Measurements from ENCODE around the gene CPNE4.

CPNE4 gene

GRCh38 chr3:131744765-131745164, 290.0 kb downstream of the CPNE4 start:
- no peaks in the 10 kb centered on the region for H3F3A ChIP-seq (ENCODE audit: control insufficient read depth, insufficient read depth)
- H3K9me3 ChIP-seq (ENCODE audit: control insufficient read depth, insufficient read depth, low read length), result no peaks in the 10 kb centered on the region
- H3K79me2 ChIP-seq (ENCODE audit: control insufficient read depth, low read length), result no peaks in the 10 kb centered on the region
- H3K4me2 ChIP-seq (ENCODE audit: low read length), result no peak overlapping the region
- H3K4me1 ChIP-seq (ENCODE audit: control insufficient read depth, low read length), result no peaks in the 10 kb centered on the region
- H3K27me3 ChIP-seq (ENCODE audit: control insufficient read depth, low read length), result no peaks in the 10 kb centered on the region
- no peaks in the 10 kb centered on the region for H3K9me2 ChIP-seq (replicated peaks; ENCODE audit: control insufficient read depth, low read length)
- H3K36me3 ChIP-seq (ENCODE audit: control insufficient read depth, low read length), result no peaks in the 10 kb centered on the region
- no peak for TF ChIP-seq EZH2phosphoT487 (IDR thresholded peaks at IDR 0.05; ENCODE audit: borderline replicate concordance, low read length)
- TF ChIP-seq, protein P1, sequence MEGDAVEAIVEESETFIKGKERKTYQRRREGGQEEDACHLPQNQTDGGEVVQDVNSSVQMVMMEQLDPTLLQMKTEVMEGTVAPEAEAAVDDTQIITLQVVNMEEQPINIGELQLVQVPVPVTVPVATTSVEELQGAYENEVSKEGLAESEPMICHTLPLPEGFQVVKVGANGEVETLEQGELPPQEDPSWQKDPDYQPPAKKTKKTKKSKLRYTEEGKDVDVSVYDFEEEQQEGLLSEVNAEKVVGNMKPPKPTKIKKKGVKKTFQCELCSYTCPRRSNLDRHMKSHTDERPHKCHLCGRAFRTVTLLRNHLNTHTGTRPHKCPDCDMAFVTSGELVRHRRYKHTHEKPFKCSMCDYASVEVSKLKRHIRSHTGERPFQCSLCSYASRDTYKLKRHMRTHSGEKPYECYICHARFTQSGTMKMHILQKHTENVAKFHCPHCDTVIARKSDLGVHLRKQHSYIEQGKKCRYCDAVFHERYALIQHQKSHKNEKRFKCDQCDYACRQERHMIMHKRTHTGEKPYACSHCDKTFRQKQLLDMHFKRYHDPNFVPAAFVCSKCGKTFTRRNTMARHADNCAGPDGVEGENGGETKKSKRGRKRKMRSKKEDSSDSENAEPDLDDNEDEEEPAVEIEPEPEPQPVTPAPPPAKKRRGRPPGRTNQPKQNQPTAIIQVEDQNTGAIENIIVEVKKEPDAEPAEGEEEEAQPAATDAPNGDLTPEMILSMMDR (IDR thresholded peaks at IDR 0.05; ENCODE audit: low read depth, low read length, poor library complexity, severe bottlenecking), result no peak
- H3K4me3 ChIP-seq (ENCODE audit: low read length), result no peak overlapping the region
- no peak overlapping the region for H3K27ac ChIP-seq (ENCODE audit: low read depth, low read length)
- no peaks in the 10 kb centered on the region for H4K20me1 ChIP-seq (ENCODE audit: control insufficient read depth, insufficient read depth, low read depth, low read length)

DNA sequence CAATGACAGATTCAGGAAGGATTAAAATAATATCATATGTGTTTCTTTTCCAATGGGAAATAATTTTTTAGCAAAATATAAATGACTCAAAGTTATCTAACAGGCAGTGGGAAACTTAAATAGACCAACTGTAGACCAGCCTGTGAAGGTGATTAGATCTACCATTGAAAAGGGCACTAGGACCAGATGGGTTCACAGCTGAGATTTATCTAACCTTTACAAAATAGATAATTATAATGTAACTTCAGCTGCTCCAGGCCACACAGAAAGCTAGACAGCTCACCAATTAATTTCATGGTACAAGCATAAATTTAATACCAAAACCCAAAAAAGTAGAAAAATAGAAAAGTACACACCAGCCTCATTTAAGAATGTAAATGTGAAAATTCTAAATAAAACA, 291.7 kb downstream of the CPNE4 start:
- H3K4me3 ChIP-seq (ENCODE audit: low read length), result no peak overlapping the region
- H3K27ac ChIP-seq (ENCODE audit: low read depth, low read length), result no peak overlapping the region
- no peak for TF ChIP-seq EZH2phosphoT487 (IDR thresholded peaks at IDR 0.05; ENCODE audit: borderline replicate concordance, low read length)
- TF ChIP-seq, protein P1 (IDR thresholded peaks at IDR 0.05; ENCODE audit: low read depth, low read length, poor library complexity, severe bottlenecking), result no peak
- no peaks in the 10 kb centered on the region for H3K36me3 ChIP-seq (ENCODE audit: control insufficient read depth, low read length)
- H3K79me2 ChIP-seq (ENCODE audit: control insufficient read depth, low read length), result no peaks in the 10 kb centered on the region
- no peak overlapping the region for H3K4me2 ChIP-seq (ENCODE audit: low read length)
- no peaks in the 10 kb centered on the region for H3K9me2 ChIP-seq (replicated peaks; ENCODE audit: control insufficient read depth, low read length)
- H3K27me3 ChIP-seq (ENCODE audit: control insufficient read depth, low read length), result no peaks in the 10 kb centered on the region
- no peaks in the 10 kb centered on the region for H3F3A ChIP-seq (ENCODE audit: control insufficient read depth, insufficient read depth)
- H3K4me1 ChIP-seq (ENCODE audit: control insufficient read depth, low read length), result no peaks in the 10 kb centered on the region
- H4K20me1 ChIP-seq (ENCODE audit: control insufficient read depth, insufficient read depth, low read depth, low read length), result no peaks in the 10 kb centered on the region
- H3K9me3 ChIP-seq (ENCODE audit: control insufficient read depth, insufficient read depth, low read length), result no peaks in the 10 kb centered on the region

DNA sequence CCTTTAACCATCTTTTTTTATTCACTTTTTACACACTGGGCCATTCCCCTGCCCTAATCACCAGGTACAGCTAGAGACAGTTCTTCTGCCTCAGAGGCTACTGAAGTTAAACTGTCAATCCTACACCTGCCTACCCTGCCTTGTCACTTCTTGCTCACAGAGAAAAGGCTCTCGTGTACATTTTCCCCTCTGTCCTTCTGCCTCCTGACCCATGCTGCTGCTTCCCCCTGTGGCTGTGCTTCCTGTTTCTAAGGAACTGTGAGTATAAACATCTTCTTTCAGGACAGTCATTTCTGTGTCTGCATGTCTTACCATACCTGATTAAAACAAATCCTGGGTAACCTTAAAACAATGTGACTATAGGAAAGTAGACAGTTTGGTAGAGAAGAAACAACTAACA, 295.6 kb downstream of the CPNE4 start:
- H3K4me2 ChIP-seq (ENCODE audit: low read length), result no peak overlapping the region
- no peaks in the 10 kb centered on the region for H3K9me3 ChIP-seq (ENCODE audit: control insufficient read depth, insufficient read depth, low read length)
- H3K27ac ChIP-seq (ENCODE audit: low read depth, low read length), result no peak overlapping the region
- no peaks in the 10 kb centered on the region for H3K36me3 ChIP-seq (ENCODE audit: control insufficient read depth, low read length)
- TF ChIP-seq, protein P1 (IDR thresholded peaks at IDR 0.05; ENCODE audit: low read depth, low read length, poor library complexity, severe bottlenecking), result no peak
- TF ChIP-seq EZH2phosphoT487 (IDR thresholded peaks at IDR 0.05; ENCODE audit: borderline replicate concordance, low read length), result no peak
- no peaks in the 10 kb centered on the region for H3K27me3 ChIP-seq (ENCODE audit: control insufficient read depth, low read length)
- H3K4me1 ChIP-seq (ENCODE audit: control insufficient read depth, low read length), result no peaks in the 10 kb centered on the region
- no peaks in the 10 kb centered on the region for H3F3A ChIP-seq (ENCODE audit: control insufficient read depth, insufficient read depth)
- H4K20me1 ChIP-seq (ENCODE audit: control insufficient read depth, insufficient read depth, low read depth, low read length), result no peaks in the 10 kb centered on the region
- H3K4me3 ChIP-seq (ENCODE audit: low read length), result no peak overlapping the region
- H3K79me2 ChIP-seq (ENCODE audit: control insufficient read depth, low read length), result no peaks in the 10 kb centered on the region
- H3K9me2 ChIP-seq (replicated peaks; ENCODE audit: control insufficient read depth, low read length), result no peaks in the 10 kb centered on the region

DNA sequence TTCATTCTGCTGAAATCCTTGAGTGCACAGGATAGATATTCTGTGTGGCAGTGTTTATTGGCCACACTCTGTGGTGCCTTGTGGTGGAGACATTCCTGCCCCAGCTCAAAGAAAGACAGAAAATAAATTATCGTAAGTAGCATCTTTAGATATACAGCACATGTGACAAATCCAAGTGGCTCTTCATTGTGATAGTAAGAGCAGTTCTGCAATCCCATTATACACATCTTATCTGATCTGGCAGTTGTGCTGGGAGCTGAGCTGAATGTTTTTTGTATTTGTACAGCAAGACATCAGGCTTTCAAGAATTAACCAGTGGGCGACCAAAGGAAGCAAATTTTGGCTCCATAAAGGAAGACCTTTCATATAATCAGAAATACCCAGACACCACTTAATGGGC, 296.7 kb downstream of the CPNE4 start:
- Histone ChIP-seq H3F3A (ENCODE audit: control insufficient read depth, insufficient read depth) (no peaks in the 10 kb centered on the region), H3K9me2 (replicated peaks; ENCODE audit: control insufficient read depth, low read length) (no peaks in the 10 kb centered on the region), H4K20me1 (ENCODE audit: control insufficient read depth, insufficient read depth, low read depth, low read length) (no peaks in the 10 kb centered on the region), H3K4me3 (ENCODE audit: low read length) (no peak overlapping the region), H3K36me3 (ENCODE audit: control insufficient read depth, low read length) (no peaks in the 10 kb centered on the region), H3K27me3 (ENCODE audit: control insufficient read depth, low read length) (no peaks in the 10 kb centered on the region), H3K27ac (ENCODE audit: low read depth, low read length) (no peak overlapping the region), H3K79me2 (ENCODE audit: control insufficient read depth, low read length) (no peaks in the 10 kb centered on the region), H3K4me1 (ENCODE audit: control insufficient read depth, low read length) (no peaks in the 10 kb centered on the region), H3K4me2 (ENCODE audit: low read length) (no peak overlapping the region), H3K9me3 (ENCODE audit: control insufficient read depth, insufficient read depth, low read length) (no peaks in the 10 kb centered on the region)
- TF ChIP-seq EZH2phosphoT487 (IDR thresholded peaks at IDR 0.05; ENCODE audit: borderline replicate concordance, low read length), result no peak
- TF ChIP-seq, protein P1 (IDR thresholded peaks at IDR 0.05; ENCODE audit: low read depth, low read length, poor library complexity, severe bottlenecking), result no peak

Measured in DOHH2 (cell line).